ENCODE measurements around the gene GUCA2B.

Gene GUCA2B

GRCh38 chr1:42192106-42192505 is 38.9 kb downstream of the GUCA2B start:
- ATAC-seq (replicated peaks) (no peak), DNase-seq (no peak)
- H3K27ac Mint-ChIP-seq: no peak overlapping the region
- H3K4me3 Mint-ChIP-seq: no peak overlapping the region
- peaks cover 37% of the 10 kb centered on the region for H3K36me3 Mint-ChIP-seq (ENCODE audit: insufficient read depth)
- peaks cover 6 to 15% of the 10 kb centered on the region in 2 donors for H3K4me1 Mint-ChIP-seq (ENCODE audit: low read depth in 2 of 2)
- no peaks in the 10 kb centered on the region for H3K27me3 Mint-ChIP-seq
- H3K9me3 Mint-ChIP-seq: no peaks in the 10 kb centered on the region

GRCh38 chr1:42195841-42196240 is 42.6 kb downstream of the GUCA2B start:
- H3K4me1 Mint-ChIP-seq (ENCODE audit: low read depth in 2 of 2): peaks cover 8 to 15% of the 10 kb centered on the region in 2 donors
- ATAC-seq (replicated peaks) (no peak), DNase-seq (no peak)
- H3K27me3 Mint-ChIP-seq: no peaks in the 10 kb centered on the region
- H3K36me3 Mint-ChIP-seq (ENCODE audit: insufficient read depth): peaks cover 34% of the 10 kb centered on the region
- H3K9me3 Mint-ChIP-seq: no peaks in the 10 kb centered on the region
- no peak overlapping the region for H3K4me3 Mint-ChIP-seq
- no peak overlapping the region for H3K27ac Mint-ChIP-seq

GRCh38 chr1:42198251-42198650 is 45.0 kb downstream of the GUCA2B start:
- H3K27ac Mint-ChIP-seq: no peak overlapping the region
- peaks cover 0 to 2% of the 10 kb centered on the region in 2 donors for H3K4me1 Mint-ChIP-seq (ENCODE audit: low read depth in 2 of 2)
- no peak for ATAC-seq (replicated peaks)
- no peaks in the 10 kb centered on the region for H3K27me3 Mint-ChIP-seq
- peaks cover 0 to 5% of the 10 kb centered on the region in 2 donors for H3K9me3 Mint-ChIP-seq
- H3K4me3 Mint-ChIP-seq: no peak overlapping the region
- peaks cover 36% of the 10 kb centered on the region for H3K36me3 Mint-ChIP-seq (ENCODE audit: insufficient read depth)
- no peak for DNase-seq

GRCh38 chr1:42201986-42202385 is 48.8 kb downstream of the GUCA2B start:
- DNase-seq (no peak), ATAC-seq (replicated peaks) (no peak)
- Mint-ChIP-seq H3K36me3 (ENCODE audit: insufficient read depth) (peaks cover 31% of the 10 kb centered on the region), H3K27me3 (no peaks in the 10 kb centered on the region), H3K27ac (no peak overlapping the region), H3K4me1 (ENCODE audit: low read depth in 2 of 2) (peaks cover 8% of the 10 kb centered on the region in 2 donors), H3K4me3 (no peak overlapping the region), H3K9me3 (peaks cover 0 to 7% of the 10 kb centered on the region in 2 donors)
